HepG2 (cell line): ENCODE results near the gene PNPLA2.

Source experiments
- ESRRA ChIP-seq: sonication (generic); formaldehyde crosslinking; IDR thresholded peaks from 2 replicates; pipeline ENCODE4 v1.5.1; 2020; ENCODE audit warnings: mild to moderate bottlenecking, low read depth, missing genetic modification reagents
- ZBTB39 ChIP-seq: sonication (generic); formaldehyde crosslinking; IDR thresholded peaks from 2 replicates; pipeline ENCODE4 v1.5.0; 2020; ENCODE audit warnings: missing genetic modification reagents
- ZBTB40 ChIP-seq, 2 experiments: fragments of 450-650 bp in 1 of 2; sonication (generic) in 1 of 2; formaldehyde crosslinking in 1 of 2; IDR thresholded peaks; 2 replicates each; pipeline versions ENCODE4 v1.6.1 to v1.8.0; 2016 to 2022; ENCODE audit warnings: antibody characterized with exemption in 1 of 2, mild to moderate bottlenecking in 1 of 2, missing genetic modification reagents in 1 of 2
- ZMAT3 ChIP-seq: sonication (generic); formaldehyde crosslinking; conservative IDR thresholded peaks from 2 replicates; pipeline ENCODE4 v1.7.0; 2021; ENCODE audit warnings: missing genetic modification reagents

GRCh38 chr11:829847-830294 is 11.2 kb downstream of the PNPLA2 start:
- TF ChIP-seq ESRRA (CRISPR knock-in tag) (0 out of 2 replicates have a peak, but pooled peaks have one; percentile 23), ZMAT3 (CRISPR knock-in tag) (no peak), ZBTB39 (no peak), ZBTB40 (IDR thresholded peaks at IDR 0.05) (no peak), ZBTB40 (CRISPR knock-in tag; IDR thresholded peaks at IDR 0.05) (no peak)
